Lower leg skin (tissue), 4 donors: Measurements from ENCODE around the gene SOHLH2. TPM values are rescaled to one million over a fixed set of nuclear protein-coding genes. Genes with fewer than 3 reads are reported as not detected.

Experiments used
- DNase-seq, 2 donors: peaks; one replicate each; pipeline ENCODE4 v3.0.0-alpha.2; 2019; ENCODE audit warnings: low spot score in 2 of 2
- H3K4me3 ChIP-seq: fragments of 200-600 bp; sonication (generic); 2 replicates; pipeline ENCODE4 v1.5.1; 2017; ENCODE audit warnings: mild to moderate bottlenecking, low read depth; ENCODE audit not compliant: poor library complexity, severe bottlenecking
- CTCF ChIP-seq, 3 donors: fragments of 450-650 bp; IDR thresholded peaks; one replicate each; pipeline ENCODE4 v1.5.1; 2016; ENCODE audit warnings: antibody characterized with exemption in 3 of 3, mild to moderate bottlenecking in 3 of 3, moderate library complexity in 2 of 3
- POLR2A ChIP-seq, 2 donors: fragments of 450-650 bp; IDR thresholded peaks; one replicate each; pipeline ENCODE4 v1.6.1; 2016 to 2017; ENCODE audit warnings: antibody characterized with exemption in 2 of 2, mild to moderate bottlenecking in 1 of 2, moderate library complexity in 1 of 2
- WGBS, 2 donors: methylation state at CpG; one replicate each; pipeline ENCODE4 v1.1.5; 2018; 5-methylcytosine and 5-hydroxymethylcytosine counted together
- intact Hi-C: fragments of 100-400 bp; cut with DNase I; formaldehyde crosslinking; loops from one replicate; pipeline ENCODE4 v1.15.0; 2023; ENCODE audit warnings: low total_unique reads
- total RNA-seq, 4 donors: library from RNA; depleted of rRNA; stranded (reverse); fragments of >200 nt; gene quantifications; one replicate each; pipeline ENCODE4 v1.1.0, GENCODE V29; 2016

Gene SOHLH2
- total RNA-seq, 4 donors from 2014 or later: not detected

DNA sequence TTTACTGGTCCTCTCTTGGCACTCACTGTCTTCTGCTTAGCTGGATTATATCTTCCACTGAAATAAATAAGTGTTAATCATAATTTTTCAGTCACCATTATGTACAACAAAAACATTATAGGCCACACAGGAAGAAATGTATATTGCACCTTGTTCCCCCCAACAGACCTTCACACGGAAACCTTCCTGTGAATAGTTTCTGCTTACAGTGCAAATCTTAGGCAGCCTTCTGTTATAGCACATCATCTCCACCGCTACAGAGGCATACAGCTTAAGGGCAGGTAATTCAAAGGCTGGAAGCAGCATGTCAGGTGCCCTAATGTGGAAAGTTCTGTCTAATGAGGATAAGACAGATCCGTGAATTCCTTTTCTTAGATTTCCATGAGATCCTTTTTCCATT lies 16.9 kb upstream of the SOHLH2 start:
- 55 to 69% methylated on average over 3 of the region's 3 CpGs for WGBS, 2 donors
- TF ChIP-seq POLR2A (IDR thresholded peaks at IDR 0.05) (no peak), CTCF (IDR thresholded peaks at IDR 0.05) (no peak)
- intact Hi-C loops: no loop called here
- no peak overlapping the region for H3K4me3 ChIP-seq
- no peak for DNase-seq

DNA sequence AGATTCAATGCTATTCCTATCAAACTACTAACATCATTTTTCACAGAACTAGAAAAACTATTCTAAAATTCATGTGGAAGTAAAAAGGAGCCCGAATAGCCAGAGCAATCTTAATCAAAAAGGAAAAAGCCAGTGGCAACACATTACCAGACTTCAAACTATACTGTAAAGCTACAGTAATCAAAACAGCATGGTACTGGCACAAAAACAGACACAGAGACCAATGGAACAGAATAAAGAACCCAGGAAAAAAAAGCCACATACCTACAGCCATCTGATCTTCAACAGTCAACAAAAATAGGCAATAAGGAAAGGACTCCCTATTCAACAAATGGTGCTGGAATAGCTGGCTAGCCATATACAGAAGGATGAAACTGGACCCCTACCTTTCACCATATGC lies 10.4 kb upstream of the SOHLH2 start:
- DNase-seq: no peak
- H3K4me3 ChIP-seq: no peak overlapping the region
- WGBS, 2 donors: 75 to 84% methylated on average over 1 of the region's 1 CpG
- no peak for TF ChIP-seq CTCF (IDR thresholded peaks at IDR 0.05)
- TF ChIP-seq POLR2A (IDR thresholded peaks at IDR 0.05): no peak
- intact Hi-C loops: no loop called here

DNA sequence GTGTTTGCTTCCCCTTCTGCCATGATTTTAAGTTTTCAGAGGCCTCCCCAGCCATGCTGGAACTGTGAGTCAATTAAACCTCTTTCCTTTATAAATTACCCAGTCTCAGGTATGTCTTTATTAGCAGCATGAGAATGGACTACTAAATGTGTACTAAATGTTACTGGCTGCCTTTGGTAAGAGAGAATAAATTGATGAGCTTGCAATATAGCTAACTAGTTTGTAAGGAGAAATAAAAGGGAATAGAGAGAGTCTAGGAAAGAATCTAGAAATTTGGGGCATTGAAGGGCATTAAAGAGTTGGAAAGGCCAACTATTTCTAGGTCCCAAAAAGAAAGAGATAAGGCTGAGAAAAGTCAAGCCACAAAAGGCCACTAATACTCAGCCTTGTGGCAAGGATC lies 5.5 kb upstream of the SOHLH2 start:
- DNase-seq: no peak
- intact Hi-C loops: no loop called here
- TF ChIP-seq POLR2A (IDR thresholded peaks at IDR 0.05) (no peak), CTCF (IDR thresholded peaks at IDR 0.05) (no peak)
- no peak overlapping the region for H3K4me3 ChIP-seq

GRCh38 chr13:36217456-36217855 lies 3.1 kb upstream of the SOHLH2 start:
- H3K4me3 ChIP-seq: no peak overlapping the region
- intact Hi-C loops: no loop called here
- no peak for DNase-seq
- WGBS, 2 donors: 81 to 84% methylated on average over 3 of the region's 3 CpGs
- TF ChIP-seq CTCF (IDR thresholded peaks at IDR 0.05): no peak
- TF ChIP-seq POLR2A (IDR thresholded peaks at IDR 0.05): no peak

- 80 to 85% methylated on average over 3 of the region's 3 CpGs for WGBS, 2 donors
- no peak overlapping the region for H3K4me3 ChIP-seq
- intact Hi-C loops: no loop called here
- TF ChIP-seq CTCF (IDR thresholded peaks at IDR 0.05): no peak
- no peak for TF ChIP-seq POLR2A (IDR thresholded peaks at IDR 0.05)
- DNase-seq: no peak
Observed at GRCh38 chr13:36212789-36213188, 1.6 kb downstream of the SOHLH2 start.

DNA sequence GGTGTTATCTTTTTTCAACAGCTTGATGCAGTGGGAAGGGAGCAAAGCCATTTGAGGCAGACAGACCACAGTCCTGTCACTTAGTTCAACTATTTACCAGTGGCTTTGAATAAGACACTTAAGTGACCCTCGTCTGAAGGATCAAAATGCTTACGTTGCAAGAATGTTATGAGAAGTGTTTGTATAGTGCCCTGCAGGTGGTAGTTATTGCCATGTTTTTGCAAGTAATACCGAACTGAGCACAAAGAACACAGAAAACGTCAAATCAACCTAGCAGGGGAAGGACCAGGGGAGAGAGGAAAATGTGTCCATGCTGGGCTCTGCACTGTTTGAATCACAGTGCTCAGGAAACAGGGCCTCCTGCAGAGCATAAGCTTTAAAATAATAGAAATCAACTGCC lies 2.8 kb downstream of the SOHLH2 start:
- DNase-seq: no peak
- 80 to 82% methylated on average over 4 of the region's 4 CpGs for WGBS, 2 donors
- H3K4me3 ChIP-seq: no peak overlapping the region
- intact Hi-C loops: no loop called here
- TF ChIP-seq POLR2A (IDR thresholded peaks at IDR 0.05): no peak
- TF ChIP-seq CTCF (IDR thresholded peaks at IDR 0.05): no peak
